ENCODE results near the gene CCDC74B. TPM values are rescaled to one million over a fixed set of nuclear protein-coding genes. Genes with fewer than 3 reads are reported as not detected.
"Not testable (repeated sequence)": the region's sequence is repeated elsewhere in the genome, so short reads cannot be mapped to it uniquely, and the experiment has no call there.

The CCDC74B gene
- total RNA-seq, 2 donors from 2014 or later, result 1.3 to 4.4 TPM

- H3K4me1 Mint-ChIP-seq; H3K4me3 Mint-ChIP-seq; H3K27me3 Mint-ChIP-seq; H3K27ac Mint-ChIP-seq; ATAC-seq (replicated peaks); H3K36me3 Mint-ChIP-seq (ENCODE audit: low read depth); H3K9me3 Mint-ChIP-seq: not testable (repeated sequence)
Measured at GRCh38 chr2:130128464-130128863, 16.4 kb downstream of the CCDC74B start.

GRCh38 chr2:130127726-130128125 lies 17.2 kb downstream of the CCDC74B start:
- not testable (repeated sequence) for H3K27ac Mint-ChIP-seq; H3K4me1 Mint-ChIP-seq; ATAC-seq (replicated peaks); H3K4me3 Mint-ChIP-seq; H3K27me3 Mint-ChIP-seq; H3K36me3 Mint-ChIP-seq (ENCODE audit: low read depth); H3K9me3 Mint-ChIP-seq

- H3K27ac Mint-ChIP-seq; ATAC-seq (replicated peaks); H3K4me1 Mint-ChIP-seq; H3K27me3 Mint-ChIP-seq; H3K4me3 Mint-ChIP-seq; H3K9me3 Mint-ChIP-seq; H3K36me3 Mint-ChIP-seq (ENCODE audit: low read depth): not testable (repeated sequence)
Measured at GRCh38 chr2:130120924-130121323, 24.0 kb downstream of the CCDC74B start.

- not testable (repeated sequence) for H3K9me3 Mint-ChIP-seq; ATAC-seq (replicated peaks); H3K4me3 Mint-ChIP-seq; H3K27me3 Mint-ChIP-seq; H3K36me3 Mint-ChIP-seq (ENCODE audit: low read depth); H3K27ac Mint-ChIP-seq; H3K4me1 Mint-ChIP-seq
Measured at GRCh38 chr2:130102597-130103363, 42.1 kb downstream of the CCDC74B start.

Other genes starting within 250 kb of the CCDC74B start
- gene RAB6C, start 165.4 kb downstream of the CCDC74B start, total RNA-seq, result not detected
- gene POTEF, start 15.9 kb downstream of the CCDC74B start, total RNA-seq, result not detected
- gene SMPD4, start 36.5 kb upstream of the CCDC74B start, total RNA-seq, result 100 to 1,000 TPM in 1 of 2 donors, 10 to 100 TPM in 1; 49.6 to 105 TPM
- 100 to 1,000 TPM; 326 to 373 TPM for gene MZT2B, start 37.1 kb upstream of the CCDC74B start, total RNA-seq
- gene TUBA3E, start 53.3 kb upstream of the CCDC74B start, total RNA-seq, result not detected
- 100 to 1,000 TPM in 1 of 2 donors, 10 to 100 TPM in 1; 79.8 to 134 TPM for gene IMP4, start 197.8 kb upstream of the CCDC74B start, total RNA-seq
- gene PTPN18, start 210.9 kb upstream of the CCDC74B start, total RNA-seq, result 10 to 100 TPM; 60.5 to 69.7 TPM